AG10803 (cell line): ENCODE measurements around the gene IGFBP2.

Experiments
- DNase-seq: peaks from one replicate; pipeline ENCODE4 v3.0.0; 2010; ENCODE audit warnings: low read depth
- H3K4me3 ChIP-seq: 2 replicates; pipeline ENCODE4 v1.5.1; 2011; ENCODE audit warnings: mild to moderate bottlenecking, low read length, control low read depth
- CTCF ChIP-seq: conservative IDR thresholded peaks from 2 replicates; pipeline ENCODE4 v1.5.1; 2011; ENCODE audit warnings: mild to moderate bottlenecking, low read length, control low read depth, inconsistent platforms

The IGFBP2 gene, protein sequence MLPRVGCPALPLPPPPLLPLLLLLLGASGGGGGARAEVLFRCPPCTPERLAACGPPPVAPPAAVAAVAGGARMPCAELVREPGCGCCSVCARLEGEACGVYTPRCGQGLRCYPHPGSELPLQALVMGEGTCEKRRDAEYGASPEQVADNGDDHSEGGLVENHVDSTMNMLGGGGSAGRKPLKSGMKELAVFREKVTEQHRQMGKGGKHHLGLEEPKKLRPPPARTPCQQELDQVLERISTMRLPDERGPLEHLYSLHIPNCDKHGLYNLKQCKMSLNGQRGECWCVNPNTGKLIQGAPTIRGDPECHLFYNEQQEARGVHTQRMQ

DNA sequence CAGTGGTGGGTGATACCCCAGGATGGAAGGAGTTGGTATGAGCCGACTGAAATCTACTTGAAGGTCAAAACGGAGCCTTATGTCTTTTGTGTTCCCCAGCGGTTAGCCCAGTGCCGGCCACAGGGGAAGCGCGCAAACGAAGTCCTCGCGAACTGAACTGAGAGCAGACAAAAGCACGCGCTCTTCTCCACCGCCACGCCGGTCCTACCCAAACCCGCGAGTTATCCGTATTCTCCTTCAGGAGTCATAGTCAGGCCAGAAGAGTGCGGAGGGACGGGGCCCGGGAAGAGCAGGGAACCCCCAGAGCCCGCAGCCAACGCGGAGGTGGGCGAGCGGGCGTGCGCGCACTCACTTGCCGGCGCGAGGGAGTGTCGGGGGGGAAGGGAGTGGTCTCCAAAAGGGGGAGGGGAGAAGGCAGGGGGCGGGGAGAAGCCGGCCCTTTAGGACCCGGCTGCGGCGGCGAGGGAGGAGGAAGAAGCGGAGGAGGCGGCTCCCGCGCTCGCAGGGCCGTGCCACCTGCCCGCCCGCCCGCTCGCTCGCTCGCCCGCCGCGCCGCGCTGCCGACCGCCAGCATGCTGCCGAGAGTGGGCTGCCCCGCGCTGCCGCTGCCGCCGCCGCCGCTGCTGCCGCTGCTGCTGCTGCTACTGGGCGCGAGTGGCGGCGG is at the start of gene IGFBP2:
IGFBP2 (plus strand) TSS at position 469 of the 664 bp plus-strand sequence; CDS start at position 573, 104 bp downstream.
- no peak for TF ChIP-seq CTCF
- H3K4me3 ChIP-seq: peak within 1 kb of the TSS; percentile 24
- DNase-seq: no peak

DNA sequence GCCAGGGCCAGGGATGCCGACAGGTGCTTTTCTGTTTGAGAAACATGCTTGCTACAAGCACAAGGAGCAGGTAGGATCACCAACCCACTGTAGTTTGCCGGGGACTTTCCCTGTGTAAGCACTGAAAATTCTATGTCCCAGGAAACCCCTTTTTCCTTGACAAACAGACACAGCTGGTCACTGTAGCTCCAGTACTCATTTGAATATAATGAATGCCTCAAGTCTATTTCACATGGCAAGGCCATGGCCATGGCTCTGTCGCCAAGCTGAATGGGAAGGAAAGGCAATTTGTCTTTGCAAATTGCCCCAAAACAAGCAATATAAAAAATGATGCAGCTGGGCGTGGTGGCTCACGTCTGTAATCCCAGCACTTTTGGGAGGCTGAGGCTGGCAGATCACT is 49.6 kb upstream of the IGFBP2 start:
- TF ChIP-seq CTCF: no peak
- DNase-seq: no peak
- no peak overlapping the region for H3K4me3 ChIP-seq

GRCh38 chr2:216584112-216584511 is 49.1 kb upstream of the IGFBP2 start:
- no peak for TF ChIP-seq CTCF
- no peak for DNase-seq
- H3K4me3 ChIP-seq: no peak overlapping the region

DNA sequence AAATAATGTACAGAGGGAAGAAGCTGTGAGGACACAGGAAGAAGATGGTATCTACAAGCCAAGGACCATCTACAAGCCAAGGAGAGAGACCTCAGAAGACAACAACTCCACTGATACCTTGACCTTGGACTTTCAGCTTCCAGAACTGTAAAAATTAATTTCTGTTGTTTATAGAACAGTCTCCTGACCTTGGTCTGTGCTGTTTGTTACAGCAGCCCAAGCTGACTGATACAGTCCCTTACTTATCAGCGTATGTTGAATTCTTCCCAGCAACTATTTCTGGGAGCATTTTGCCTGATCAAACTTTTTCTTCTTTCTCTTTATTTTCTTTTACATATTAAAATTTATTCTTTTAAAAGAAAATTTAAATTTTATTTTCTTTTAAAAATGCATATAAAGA is 47.8 kb upstream of the IGFBP2 start:
- no peak overlapping the region for H3K4me3 ChIP-seq
- no peak for DNase-seq
- no peak for TF ChIP-seq CTCF

DNA sequence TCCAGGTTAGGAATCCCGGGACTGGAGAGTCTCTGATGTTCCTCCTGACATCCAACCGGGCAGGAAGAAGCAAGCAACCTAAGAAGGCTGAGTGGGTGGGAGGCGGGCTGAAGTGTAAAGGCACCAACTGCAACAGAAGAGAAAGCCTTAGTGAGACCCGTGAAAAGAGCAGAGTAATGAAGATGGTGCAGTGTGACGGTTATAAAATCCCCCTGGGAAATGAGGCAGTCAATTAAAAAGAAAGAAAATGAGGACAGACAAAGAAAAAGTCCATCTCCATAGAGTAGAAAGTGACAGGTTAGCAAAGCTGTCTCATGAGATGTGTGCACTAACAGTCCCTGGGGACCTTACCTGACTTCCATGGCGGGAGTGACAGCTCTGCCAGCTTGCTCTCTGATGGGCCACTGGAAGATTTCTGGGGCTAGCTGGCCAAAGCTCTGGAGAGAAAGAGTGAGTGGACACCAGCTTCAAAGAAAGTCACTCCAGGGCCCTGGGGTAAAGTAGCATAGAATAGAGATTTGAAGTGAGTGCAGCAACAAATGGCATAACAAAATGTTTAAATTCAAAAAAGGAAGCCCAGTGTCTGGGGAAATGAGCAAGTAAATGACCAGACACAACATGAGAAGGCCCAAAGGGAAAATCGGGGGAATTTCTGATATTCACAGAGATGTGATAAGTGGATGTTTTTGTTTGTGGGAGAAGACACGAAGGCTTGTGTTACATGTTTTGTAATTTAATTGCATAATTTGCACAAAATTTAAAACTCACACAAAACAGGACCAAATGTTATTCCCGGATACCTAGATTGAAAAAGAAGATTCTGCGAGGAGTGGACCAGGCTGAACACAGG is 44.1 kb upstream of the IGFBP2 start:
- DNase-seq: no peak
- no peak for TF ChIP-seq CTCF
- no peak overlapping the region for H3K4me3 ChIP-seq

GRCh38 chr2:216589791-216590190 is 43.4 kb upstream of the IGFBP2 start:
- DNase-seq: no peak
- TF ChIP-seq CTCF: no peak
- H3K4me3 ChIP-seq: no peak overlapping the region
